SK-MEL-5 (cell line): ENCODE measurements around the gene MEF2C. TPM values are rescaled to one million over a fixed set of nuclear protein-coding genes. Genes with fewer than 3 reads are reported as not detected.
A peak's percentile ranks its signal among the peaks of the same experiment; 100 is the strongest.

Source experiments
- DNase-seq: peaks from one replicate; pipeline ENCODE4 v3.0.0-alpha.2; 2016; ENCODE audit warnings: low read depth, low spot score
- in situ Hi-C: cut with HindIII; loops from 2 replicates; pipeline ENCODE4 v1.10.0; 2016; ENCODE audit warnings: low sequenced_read_pairs, high pct_unique_total_duplicates, low pct_unique_long_range_greater_than_20kb
- total RNA-seq: library from RNA; depleted of rRNA; stranded (reverse); fragments of >200 nt; shearing (Covaris generic); gene quantifications from 2 replicates; pipeline ENCODE4 v1.2.3, GENCODE V29; 2014

The MEF2C gene
- total RNA-seq, 1 experiment from 2014 or later, result 34.2 TPM

- in situ Hi-C loops, result no loop called here
Observed at GRCh38 chr5:88890070-88890781, 7.2 kb upstream of the MEF2C start.

GRCh38 chr5:88889189-88890069, 6.4 kb upstream of the MEF2C start:
- in situ Hi-C loops, result no loop called here
- DNase-seq, result peak; percentile 55

More at GRCh38 chr5:88890070-88890781, 7.2 kb upstream of the MEF2C start:
- DNase-seq, result no peak

- DNase-seq, result no peak
- in situ Hi-C loops, result no loop called here
Observed at GRCh38 chr5:88888848-88889188, 5.8 kb upstream of the MEF2C start.

- no peak for DNase-seq
- in situ Hi-C loops, result no loop called here
Observed at GRCh38 chr5:88888291-88888690, 5.3 kb upstream of the MEF2C start.

- no peak for DNase-seq
- in situ Hi-C loops, result no loop called here
Observed at GRCh38 chr5:88887342-88887741, 4.4 kb upstream of the MEF2C start.

- in situ Hi-C loops, result no loop called here
- DNase-seq, result no peak
Observed at GRCh38 chr5:88886746-88887341, 3.9 kb upstream of the MEF2C start.

GRCh38 chr5:88886252-88886651, 3.3 kb upstream of the MEF2C start:
- in situ Hi-C loops, result no loop called here
- DNase-seq, result no peak

- DNase-seq, result no peak
- in situ Hi-C loops, result no loop called here
Observed at GRCh38 chr5:88885002-88885401, 2.0 kb upstream of the MEF2C start.

GRCh38 chr5:88884608-88884877, 1.6 kb upstream of the MEF2C start:
- DNase-seq, result no peak
- in situ Hi-C loops, result no loop called here

GRCh38 chr5:88883836-88884607, 1.0 kb upstream of the MEF2C start:
- peak; percentile 82 for DNase-seq
- in situ Hi-C loops, result no loop called here

GRCh38 chr5:88882276-88883038, 527 bp downstream of the MEF2C start:
- DNase-seq, result peak; percentile 20
- in situ Hi-C loops, result no loop called here

GRCh38 chr5:88881571-88881971, 1.4 kb downstream of the MEF2C start:
- in situ Hi-C loops, result no loop called here
- DNase-seq, result peak; percentile 43

GRCh38 chr5:88880201-88880600, 2.8 kb downstream of the MEF2C start:
- no peak for DNase-seq
- in situ Hi-C loops, result no loop called here

- in situ Hi-C loops, result no loop called here
- DNase-seq, result peak; percentile 21
Observed at GRCh38 chr5:88879724-88880123, 3.3 kb downstream of the MEF2C start.

GRCh38 chr5:88878976-88879375, 4.0 kb downstream of the MEF2C start:
- no peak for DNase-seq

GRCh38 chr5:88877826-88878225, 5.2 kb downstream of the MEF2C start:
- peak; percentile 26 for DNase-seq
- in situ Hi-C loops, result no loop called here

More at GRCh38 chr5:88878976-88879375, 4.0 kb downstream of the MEF2C start:
- in situ Hi-C loops, result no loop called here

- DNase-seq, result no peak
- in situ Hi-C loops, result no loop called here
Observed at GRCh38 chr5:88876714-88877113, 6.3 kb downstream of the MEF2C start.
